Measurements from ENCODE around the gene CCDC90B. TPM values are rescaled to one million over a fixed set of nuclear protein-coding genes. Genes with fewer than 3 reads are reported as not detected.
"Not testable (repeated sequence)": the region's sequence is repeated elsewhere in the genome, so short reads cannot be mapped to it uniquely, and the experiment has no call there.

Gene CCDC90B
- total RNA-seq, 2 experiments from 2014 or later = 23.5 to 25.7 TPM

DNA sequence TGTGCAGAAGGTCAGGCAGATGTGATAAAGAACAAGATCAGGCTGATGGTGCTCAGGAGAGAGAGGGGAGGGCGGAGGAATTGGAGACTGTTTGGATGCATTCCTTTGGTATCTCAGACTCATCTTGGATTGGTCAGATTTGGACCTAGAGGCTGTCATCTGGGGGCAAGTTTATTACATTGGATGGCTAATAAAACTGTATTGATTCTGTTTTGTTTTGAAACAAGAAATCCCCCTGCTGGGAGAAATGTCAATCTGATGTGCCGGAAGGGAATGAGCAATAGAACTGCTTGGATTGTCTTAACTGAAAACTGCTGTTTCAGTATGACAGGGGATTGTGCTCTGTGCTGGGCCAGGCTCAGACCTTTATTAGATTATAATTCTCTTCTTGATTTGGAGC, 25.5 kb upstream of the CCDC90B start:
- Mint-ChIP-seq H3K27me3 (peaks cover 28% of the 10 kb centered on the region), H3K4me3 (no peak overlapping the region), H3K4me1 (ENCODE audit: low read depth) (no peaks in the 10 kb centered on the region), H3K27ac (no peak overlapping the region), H3K9me3 (no peaks in the 10 kb centered on the region), H3K36me3 (ENCODE audit: low read depth) (no peaks in the 10 kb centered on the region)
- intact Hi-C loops (cut with DNase I, micrococcal nuclease) = no loop called here
- ChIA-PET CTCF (no interaction called here), POLR2A (no interaction called here)
- H3K36me3 ChIP-seq (ENCODE audit: insufficient read depth, low read length) = no peaks in the 10 kb centered on the region
- DNase-seq (no peak), ATAC-seq (ENCODE audit: poor library complexity) (no peak)
- H3K27me3 ChIP-seq (ENCODE audit: control insufficient read depth in 1 of 2, insufficient read depth in 2 of 2, low read length in 2 of 2) = no peaks in the 10 kb centered on the region
- H3K27ac ChIP-seq (ENCODE audit: low read depth in 1 of 2, low read length in 2 of 2) = no peak overlapping the region
- H3K4me1 ChIP-seq (ENCODE audit: insufficient read depth, low read length) = no peaks in the 10 kb centered on the region
- H3K9me3 ChIP-seq (ENCODE audit: control insufficient read depth in 1 of 2, insufficient read depth in 1 of 2, low read length in 2 of 2) = no peaks in the 10 kb centered on the region
- TF ChIP-seq, protein P1, sequence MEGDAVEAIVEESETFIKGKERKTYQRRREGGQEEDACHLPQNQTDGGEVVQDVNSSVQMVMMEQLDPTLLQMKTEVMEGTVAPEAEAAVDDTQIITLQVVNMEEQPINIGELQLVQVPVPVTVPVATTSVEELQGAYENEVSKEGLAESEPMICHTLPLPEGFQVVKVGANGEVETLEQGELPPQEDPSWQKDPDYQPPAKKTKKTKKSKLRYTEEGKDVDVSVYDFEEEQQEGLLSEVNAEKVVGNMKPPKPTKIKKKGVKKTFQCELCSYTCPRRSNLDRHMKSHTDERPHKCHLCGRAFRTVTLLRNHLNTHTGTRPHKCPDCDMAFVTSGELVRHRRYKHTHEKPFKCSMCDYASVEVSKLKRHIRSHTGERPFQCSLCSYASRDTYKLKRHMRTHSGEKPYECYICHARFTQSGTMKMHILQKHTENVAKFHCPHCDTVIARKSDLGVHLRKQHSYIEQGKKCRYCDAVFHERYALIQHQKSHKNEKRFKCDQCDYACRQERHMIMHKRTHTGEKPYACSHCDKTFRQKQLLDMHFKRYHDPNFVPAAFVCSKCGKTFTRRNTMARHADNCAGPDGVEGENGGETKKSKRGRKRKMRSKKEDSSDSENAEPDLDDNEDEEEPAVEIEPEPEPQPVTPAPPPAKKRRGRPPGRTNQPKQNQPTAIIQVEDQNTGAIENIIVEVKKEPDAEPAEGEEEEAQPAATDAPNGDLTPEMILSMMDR (IDR thresholded peaks at IDR 0.05) = no peak
- no peak overlapping the region for H3K4me3 ChIP-seq (ENCODE audit: low read length)

DNA sequence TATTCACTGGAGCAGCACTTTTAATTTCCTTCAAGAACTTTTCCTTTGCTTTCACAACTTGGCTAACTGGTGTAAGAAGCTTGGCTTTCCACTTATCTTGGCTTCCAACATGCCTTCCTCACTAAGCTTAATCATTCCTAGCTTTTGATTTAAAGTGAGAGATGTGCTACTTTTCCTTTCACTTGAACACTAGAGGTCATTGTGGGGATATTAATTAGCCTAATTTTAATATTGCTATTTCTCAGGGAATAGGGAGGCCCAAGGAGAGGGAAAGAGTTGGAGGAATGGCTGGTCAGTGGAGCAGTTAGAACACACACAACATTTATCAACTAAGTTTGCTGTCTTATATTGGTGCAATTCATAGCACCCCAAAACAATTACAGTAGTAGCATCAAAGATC, 24.6 kb upstream of the CCDC90B start:
- TF ChIP-seq, protein P1 (IDR thresholded peaks at IDR 0.05) = no peak
- CTCF ChIA-PET = no interaction called here
- no peak overlapping the region for H3K27ac ChIP-seq (ENCODE audit: low read depth in 1 of 2, low read length in 2 of 2)
- Mint-ChIP-seq H3K4me3 (no peak overlapping the region), H3K36me3 (ENCODE audit: low read depth) (no peaks in the 10 kb centered on the region), H3K4me1 (ENCODE audit: low read depth) (no peaks in the 10 kb centered on the region), H3K9me3 (no peaks in the 10 kb centered on the region), H3K27ac (no peak overlapping the region), H3K27me3 (peaks cover 28% of the 10 kb centered on the region)
- DNase-seq (no peak), ATAC-seq (ENCODE audit: poor library complexity) (no peak)
- intact Hi-C loops (cut with DNase I, micrococcal nuclease) = no loop called here
- no peaks in the 10 kb centered on the region for H3K27me3 ChIP-seq (ENCODE audit: control insufficient read depth in 1 of 2, insufficient read depth in 2 of 2, low read length in 2 of 2)
- no peaks in the 10 kb centered on the region for H3K36me3 ChIP-seq (ENCODE audit: insufficient read depth, low read length)
- no peak overlapping the region for H3K4me3 ChIP-seq (ENCODE audit: low read length)
- H3K4me1 ChIP-seq (ENCODE audit: insufficient read depth, low read length) = no peaks in the 10 kb centered on the region
- no peaks in the 10 kb centered on the region for H3K9me3 ChIP-seq (ENCODE audit: control insufficient read depth in 1 of 2, insufficient read depth in 1 of 2, low read length in 2 of 2)
- POLR2A ChIA-PET = no interaction called here

DNA sequence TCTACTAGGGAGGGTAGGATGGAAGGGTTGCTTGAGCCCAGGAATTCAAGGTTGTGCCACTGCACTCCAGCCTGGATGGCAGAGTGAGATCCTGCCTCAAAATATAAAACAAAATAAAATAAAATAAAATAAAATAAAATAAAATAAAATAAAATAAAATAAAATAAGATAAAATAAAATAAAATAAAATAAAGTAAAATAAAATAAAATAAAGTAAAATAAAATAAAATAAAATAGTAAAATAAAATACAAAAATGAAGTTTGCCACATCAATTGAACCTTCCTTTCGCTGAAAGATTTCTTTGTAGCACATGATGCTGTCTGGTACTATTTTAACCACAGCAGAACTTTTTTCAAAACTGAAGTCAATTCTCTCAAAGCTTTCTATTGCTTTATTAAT, 22.4 kb upstream of the CCDC90B start:
- DNase-seq; ATAC-seq (ENCODE audit: poor library complexity); H3K4me1 Mint-ChIP-seq (ENCODE audit: low read depth); POLR2A ChIA-PET; H3K27me3 ChIP-seq (ENCODE audit: control insufficient read depth in 1 of 2, insufficient read depth in 2 of 2, low read length in 2 of 2); H3K9me3 Mint-ChIP-seq; H3K9me3 ChIP-seq (ENCODE audit: control insufficient read depth in 1 of 2, insufficient read depth in 1 of 2, low read length in 2 of 2); H3K27ac ChIP-seq (ENCODE audit: low read depth in 1 of 2, low read length in 2 of 2); H3K4me3 Mint-ChIP-seq; intact Hi-C loops (cut with DNase I, micrococcal nuclease); H3K36me3 Mint-ChIP-seq (ENCODE audit: low read depth); H3K36me3 ChIP-seq (ENCODE audit: insufficient read depth, low read length); H3K27ac Mint-ChIP-seq; H3K4me3 ChIP-seq (ENCODE audit: low read length); H3K4me1 ChIP-seq (ENCODE audit: insufficient read depth, low read length): not testable (repeated sequence)
- CTCF ChIA-PET = interaction anchor here (1.5 kb wide), 1 partner anchor 15 kb away, joined by 4 read pairs; no protein-coding TSS in a partner anchor
- peaks cover 28% of the 10 kb centered on the region for H3K27me3 Mint-ChIP-seq

Measured in CD4-positive, alpha-beta T cell (primary cell).